GM21529 (cell line): ENCODE data around the gene NUBPL.
"Not testable (repeated sequence)": the region's sequence is repeated elsewhere in the genome, so short reads cannot be mapped to it uniquely, and the experiment has no call there.

Experiments used
- ATAC-seq: cut with Tn5 transposase; IDR thresholded peaks from one replicate; pipeline ENCODE4 v1.9.1; 2021; ENCODE audit not compliant: unreplicated experiment

Gene NUBPL

DNA sequence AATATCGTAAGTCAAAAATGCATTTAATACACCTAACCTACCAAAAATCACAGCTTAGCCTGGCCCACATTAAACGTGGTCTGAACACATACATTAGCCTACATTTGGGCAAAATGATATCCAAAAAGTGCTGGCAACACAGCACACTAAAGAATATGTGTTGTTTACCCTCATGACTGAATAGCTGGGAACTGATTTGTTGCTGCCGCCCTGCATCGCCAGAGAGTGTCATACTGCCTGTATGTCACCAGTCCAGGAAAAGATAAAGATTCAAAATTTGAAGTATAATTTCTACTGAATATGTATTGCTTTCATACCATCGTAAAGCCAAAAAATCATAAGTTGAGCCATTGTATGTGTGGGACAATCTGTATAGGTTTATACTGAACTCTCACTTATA lies 157.8 kb downstream of the NUBPL start:
- ATAC-seq, result no peak

DNA sequence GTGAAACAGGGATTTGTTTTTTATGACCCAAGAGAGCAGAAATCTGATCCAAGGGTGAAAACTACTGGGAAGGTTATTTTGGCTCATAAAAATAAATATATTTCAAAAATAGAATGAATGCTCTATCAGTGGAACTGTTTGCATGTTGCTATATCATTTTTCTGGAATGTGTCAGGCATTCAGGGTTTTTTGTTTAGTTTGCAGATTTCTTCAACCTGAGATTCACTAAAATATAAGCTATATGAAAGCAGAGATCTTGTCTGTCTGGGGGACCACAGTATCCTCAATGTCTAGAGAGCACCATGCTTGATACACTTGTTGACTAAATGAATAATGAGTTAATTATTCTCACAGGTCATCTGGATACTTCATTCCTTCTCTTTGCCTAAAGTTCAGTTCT lies 165.1 kb downstream of the NUBPL start:
- no peak for ATAC-seq

- no peak for ATAC-seq
Observed at GRCh38 chr14:31727797-31728196, 166.6 kb downstream of the NUBPL start.

DNA sequence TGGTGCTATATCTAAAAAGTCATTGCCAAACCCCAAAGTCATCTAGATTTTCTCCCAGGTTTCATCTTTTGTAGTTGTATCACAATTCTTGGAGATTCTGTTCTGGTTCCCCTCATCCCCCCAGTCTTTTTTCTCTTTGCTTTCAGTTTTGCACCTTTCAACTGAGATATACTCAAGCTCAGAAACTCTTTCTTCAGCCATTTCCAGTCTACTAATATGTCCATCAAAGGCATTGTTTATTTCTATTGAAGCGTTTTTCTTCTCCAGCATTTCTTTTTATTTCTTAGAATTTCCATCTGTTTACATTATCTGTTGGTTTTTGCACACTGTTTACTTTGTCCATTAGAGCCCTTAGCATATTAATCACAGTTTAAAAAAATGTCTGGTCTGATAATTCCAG lies 179.5 kb downstream of the NUBPL start:
- ATAC-seq, result no peak

GRCh38 chr14:31745741-31746140 lies 184.5 kb downstream of the NUBPL start:
- no peak for ATAC-seq

GRCh38 chr14:31746326-31746725 lies 185.1 kb downstream of the NUBPL start:
- ATAC-seq, result no peak

DNA sequence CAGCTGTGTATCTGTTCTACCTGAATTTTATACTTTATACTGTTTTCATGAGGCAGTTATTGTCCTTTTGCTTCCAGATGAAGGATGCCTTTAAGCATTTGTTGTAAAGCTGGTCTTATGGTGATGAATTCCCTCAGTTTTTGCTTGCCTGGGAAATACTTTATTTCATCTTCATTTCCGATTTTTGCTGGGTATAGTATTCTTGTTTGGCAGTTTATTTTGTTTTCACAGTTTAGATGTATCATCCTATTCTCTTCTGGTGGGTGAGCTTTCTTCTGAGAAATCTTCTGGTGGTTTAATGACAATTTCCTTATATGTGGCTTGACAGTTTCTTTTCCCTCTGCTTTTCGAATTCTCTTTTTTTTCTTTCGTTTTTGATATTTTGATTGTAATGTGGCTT lies 188.1 kb downstream of the NUBPL start:
- ATAC-seq, result no peak

DNA sequence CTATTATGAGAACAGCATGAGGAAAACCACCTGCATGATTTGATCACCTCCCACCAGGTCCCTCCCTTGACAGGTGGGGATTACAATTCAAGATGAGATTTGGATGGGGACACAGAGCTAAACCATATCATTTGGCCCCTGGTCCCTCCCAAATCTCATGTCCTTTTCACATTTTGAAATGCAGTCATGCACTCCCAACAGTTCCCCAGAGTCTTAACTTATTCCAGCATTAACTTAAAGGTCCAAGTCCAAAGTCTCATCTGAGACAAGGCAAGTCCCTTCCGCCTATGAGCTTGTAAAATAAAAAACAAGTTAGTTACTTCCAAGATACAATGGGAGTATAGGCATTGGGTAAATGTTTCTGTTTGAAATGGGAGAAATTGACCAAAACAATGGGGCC lies 189.8 kb downstream of the NUBPL start:
- ATAC-seq, result not testable (repeated sequence)

- ATAC-seq, result no peak
Observed at GRCh38 chr14:31752867-31753661, 191.9 kb downstream of the NUBPL start.

- no peak for ATAC-seq
Observed at GRCh38 chr14:31758941-31759340, 197.7 kb downstream of the NUBPL start.

- ATAC-seq, result no peak
Observed at GRCh38 chr14:31760277-31760676, 199.1 kb downstream of the NUBPL start.

DNA sequence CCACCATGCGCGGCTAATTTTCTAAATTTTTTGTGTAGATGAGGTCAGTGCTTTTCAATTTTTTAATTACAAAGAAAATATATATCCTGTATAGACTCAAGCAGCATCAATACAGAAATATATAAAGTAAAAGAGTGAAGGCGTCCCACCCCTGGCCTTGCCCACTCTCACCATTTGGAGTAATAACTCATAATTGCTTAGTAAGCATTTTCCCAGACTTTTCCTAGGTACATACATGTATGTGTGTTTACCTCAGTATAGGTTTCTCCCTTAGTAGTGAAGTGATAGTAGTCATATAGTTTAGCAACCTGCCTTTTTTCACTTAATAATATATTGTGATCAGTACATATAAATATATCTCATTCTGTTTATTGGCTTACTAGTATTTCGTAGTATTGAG lies 200.1 kb downstream of the NUBPL start:
- ATAC-seq, result no peak

DNA sequence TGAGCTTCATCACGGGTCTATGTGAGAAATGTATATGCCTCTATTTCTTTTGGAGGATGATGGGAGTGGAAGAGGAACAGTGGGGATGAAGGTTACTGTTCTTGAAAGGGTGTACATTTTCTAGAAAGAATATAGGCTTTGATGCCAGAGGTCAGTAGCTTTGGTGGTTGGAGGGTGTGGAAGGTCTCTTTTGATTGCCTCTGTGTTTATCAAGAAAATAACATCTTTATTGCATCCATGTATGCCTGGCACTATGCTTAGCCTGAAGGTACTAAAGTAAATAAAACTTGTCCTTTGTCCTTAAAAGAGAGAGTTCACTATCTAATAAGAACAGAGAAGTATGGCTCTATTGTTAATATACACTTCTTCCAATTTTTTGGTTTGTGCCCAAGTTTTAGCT lies 201.8 kb downstream of the NUBPL start:
- no peak for ATAC-seq

DNA sequence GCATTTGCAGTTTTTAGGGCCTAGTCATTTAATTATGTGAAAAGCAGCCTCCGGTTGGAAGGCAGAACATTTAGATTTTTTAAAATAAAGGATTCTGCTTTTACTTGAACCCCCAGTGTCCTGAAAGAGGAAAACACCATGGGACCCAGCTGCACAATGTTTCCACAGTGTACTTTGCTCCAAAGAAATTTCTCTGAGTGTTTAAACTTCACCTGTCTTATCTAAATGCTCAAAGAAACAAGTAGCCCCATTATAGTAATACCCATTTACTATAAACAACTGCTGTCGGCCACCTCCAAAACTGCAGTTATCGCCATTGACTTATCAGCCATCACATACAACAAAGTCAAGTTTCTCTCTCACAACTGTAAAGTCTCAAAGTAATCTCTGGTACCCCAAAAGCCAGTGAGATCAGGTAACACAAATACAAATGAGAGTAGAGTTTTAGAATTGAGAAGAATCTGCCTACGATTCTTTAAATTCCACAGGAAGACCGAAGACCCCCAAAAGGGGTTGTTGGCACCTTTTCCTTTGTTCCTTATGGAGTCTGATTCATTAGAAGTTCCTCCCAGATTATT lies 205.2 kb downstream of the NUBPL start:
- ATAC-seq, result no peak

DNA sequence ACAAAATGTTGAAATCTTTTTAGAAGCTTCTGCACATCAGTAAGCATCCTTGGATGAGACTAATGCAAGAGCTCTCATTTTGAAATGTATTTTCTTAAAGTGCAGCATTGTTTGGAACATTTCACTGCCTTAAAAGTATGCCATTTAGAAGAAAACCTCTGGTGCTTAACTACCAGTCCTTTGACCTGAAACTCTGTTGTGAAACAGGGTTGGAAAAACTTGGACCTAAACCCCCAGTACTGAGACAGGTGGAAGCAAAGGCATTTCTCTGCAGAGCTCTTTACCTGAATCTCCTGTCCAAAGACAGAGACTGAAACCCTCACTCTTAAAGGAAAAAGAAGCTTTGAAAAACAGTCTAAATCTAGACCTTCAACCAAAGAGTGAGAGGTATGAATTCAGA lies 207.2 kb downstream of the NUBPL start:
- no peak for ATAC-seq

- ATAC-seq, result no peak
Observed at GRCh38 chr14:31770271-31770670, 209.1 kb downstream of the NUBPL start.

- ATAC-seq, result no peak
Observed at GRCh38 chr14:31774567-31774966, 213.4 kb downstream of the NUBPL start.

- no peak for ATAC-seq
Observed at GRCh38 chr14:31777312-31777711, 216.1 kb downstream of the NUBPL start.

GRCh38 chr14:31781578-31781977 lies 220.4 kb downstream of the NUBPL start:
- ATAC-seq, result no peak

- ATAC-seq, result no peak
Observed at GRCh38 chr14:31785574-31785973, 224.4 kb downstream of the NUBPL start.

- ATAC-seq, result no peak
Observed at GRCh38 chr14:31787377-31787776, 226.2 kb downstream of the NUBPL start.

DNA sequence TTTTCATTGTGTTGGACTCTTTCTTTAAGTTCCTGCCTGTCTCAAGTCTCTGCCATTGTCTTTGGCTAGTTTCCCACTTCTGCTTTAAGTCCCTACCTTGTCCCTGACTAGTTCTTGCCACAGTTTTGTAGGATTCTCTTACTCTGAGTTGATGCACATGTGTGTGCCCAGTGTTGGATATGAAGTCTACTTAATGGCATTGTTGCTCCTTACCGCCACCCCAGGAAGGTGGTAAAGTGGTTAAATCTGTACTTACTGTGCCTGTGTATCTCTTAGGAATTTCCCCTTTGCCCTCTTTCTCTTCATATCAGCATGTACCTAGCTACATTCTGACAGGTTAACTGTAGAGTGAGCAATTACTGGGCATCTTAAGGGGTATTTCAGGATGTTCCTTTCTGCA lies 227.1 kb downstream of the NUBPL start:
- ATAC-seq, result no peak

DNA sequence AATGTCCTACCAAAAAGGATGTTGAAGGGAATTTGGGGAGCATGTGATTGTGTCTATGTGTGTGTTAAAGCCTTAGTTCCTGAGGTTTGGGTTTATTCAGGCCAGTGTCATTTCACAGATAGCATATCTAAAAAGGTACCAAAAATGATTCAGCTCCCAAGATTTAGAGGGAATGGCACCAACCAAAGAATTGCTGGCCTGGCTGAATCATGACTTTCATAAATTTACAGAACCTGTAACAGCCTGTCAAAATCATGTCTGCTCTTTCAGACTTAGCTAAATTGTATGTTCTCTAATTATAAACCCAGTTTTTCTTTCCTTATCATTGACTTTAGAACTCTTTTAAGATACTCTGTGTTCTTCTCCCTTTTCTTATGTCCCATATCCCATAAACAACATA lies 231.5 kb downstream of the NUBPL start:
- no peak for ATAC-seq
